Kidney glomerular epithelial cell (primary cell): ENCODE data around the gene HS1BP3.

ENCODE experiments used
- DNase-seq: peaks from one replicate; lab custom pipeline; 2025; lab: John Stamatoyannopoulos, UW

HS1BP3 gene

GRCh38 chr2:20674974-20675679 lies 24.2 kb upstream of the HS1BP3 start:
- DNase-seq, result peak; percentile 56

- DNase-seq, result no peak
These were observed 23.5 kb upstream of the HS1BP3 start for GRCh38 chr2:20674309-20674965.

- no peak for DNase-seq
These were observed 22.9 kb upstream of the HS1BP3 start for GRCh38 chr2:20673686-20674308.

GRCh38 chr2:20672201-20672951 lies 21.5 kb upstream of the HS1BP3 start:
- DNase-seq, result no peak

GRCh38 chr2:20671736-20672080 lies 20.8 kb upstream of the HS1BP3 start:
- no peak for DNase-seq

GRCh38 chr2:20671036-20671735 lies 20.3 kb upstream of the HS1BP3 start:
- no peak for DNase-seq

- no peak for DNase-seq
These were observed 19.6 kb upstream of the HS1BP3 start for GRCh38 chr2:20670315-20671035.

- no peak for DNase-seq
These were observed 18.8 kb upstream of the HS1BP3 start for GRCh38 chr2:20669562-20670314.

- no peak for DNase-seq
These were observed 18.1 kb upstream of the HS1BP3 start for GRCh38 chr2:20668871-20669475.

GRCh38 chr2:20668451-20668850 lies 17.6 kb upstream of the HS1BP3 start:
- no peak for DNase-seq

GRCh38 chr2:20667531-20668401 lies 16.9 kb upstream of the HS1BP3 start:
- DNase-seq, result no peak

- no peak for DNase-seq
These were observed 16.2 kb upstream of the HS1BP3 start for GRCh38 chr2:20667151-20667530.

GRCh38 chr2:20666304-20667150 lies 15.6 kb upstream of the HS1BP3 start, which contains the start of gene GDF7:
Gene GDF7 (plus strand): TSS chr2:20667144. CDS start chr2:20667240, 96 bp downstream.
- DNase-seq, result no peak

- no peak for DNase-seq
These were observed 15.1 kb upstream of the HS1BP3 start for GRCh38 chr2:20666005-20666303.

GRCh38 chr2:20665243-20666004 lies 14.5 kb upstream of the HS1BP3 start:
- no peak for DNase-seq

- DNase-seq, result no peak
These were observed 13.7 kb upstream of the HS1BP3 start for GRCh38 chr2:20664431-20665242.

- no peak for DNase-seq
These were observed 13.1 kb upstream of the HS1BP3 start for GRCh38 chr2:20664071-20664390.
